K562 (cell line): Measurements from ENCODE around the gene CD48. TPM values are rescaled to one million over a fixed set of nuclear protein-coding genes. Genes with fewer than 3 reads are reported as not detected.
A peak's percentile ranks its signal among the peaks of the same experiment; 100 is the strongest.

Source experiments
- ATAC-seq: fragments of 200-7000 bp; cut with Tn5 transposase; 3 replicates; pipeline ENCODE4 v1.9.1; 2020; ENCODE audit warnings: moderate library complexity
- BruUV-seq: library from RNA; stranded (reverse); fragments of 400-500 nt; replicated peaks from 2 replicates; lab custom pipeline; 2021; lab: Mats Ljungman, UMichigan
- CTCF ChIA-PET: fragments of 300-600 bp; formaldehyde crosslinking; extraction: SDS; loops from one replicate; lab custom pipeline; 2021; ENCODE audit warnings: low intra/inter-chr PET ratio; lab: Yijun Ruan, JAX
- POLR2A ChIA-PET: fragments of 300-600, 350-650 bp; sonication (Branson Sonifier 250); formaldehyde crosslinking; extraction: SDS; loops from one replicate; lab custom pipeline; 2021; ENCODE audit warnings: antibody characterized with exemption, inconsistent platforms; lab: Yijun Ruan, JAX
- DNase-seq, 4 experiments: peaks; one replicate each; pipeline versions ENCODE4 v3.0.0 to v3.0.0-alpha.2; 2011 to 2018; ENCODE audit warnings: low spot score in 3 of 4, mixed read lengths in 3 of 4; ENCODE audit errors: extremely low read depth in 1 of 4
- FAIRE-seq: peaks from 2 replicates; lab custom pipeline; 2011; peaks lifted over from hg19 to GRCh38; lab: Jason Lieb, UNC
- H2AFZ ChIP-seq: 2 replicates; pipeline ENCODE4 v1.6.0; 2011; ENCODE audit warnings: low read depth, low read length, control low read depth, inconsistent platforms
- H3K27ac ChIP-seq: fragments of 200-600 bp; 3 replicates; pipeline ENCODE4 v1.8.0; 2011; ENCODE audit warnings: low read depth, mild to moderate bottlenecking, control low read depth, inconsistent platforms, low read length, moderate library complexity, mixed read lengths; ENCODE audit errors: extremely low read depth
- H3K27me3 ChIP-seq, 2 experiments: fragments of 300-600 bp in 1 of 2; 2 replicates in 1 of 2; 3 replicates in 1 of 2; pipeline versions ENCODE4 v1.6.0 to v1.8.0; 2011; ENCODE audit warnings: inconsistent platforms in 2 of 2, low read length in 2 of 2, mild to moderate bottlenecking in 1 of 2, mixed read lengths in 1 of 2, moderate library complexity in 1 of 2; ENCODE audit not compliant: control insufficient read depth in 2 of 2, insufficient read depth in 2 of 2
- H3K36me3 ChIP-seq: fragments of 300-600 bp; 3 replicates; pipeline ENCODE4 v1.8.0; 2011; ENCODE audit warnings: mild to moderate bottlenecking, low read length, inconsistent platforms; ENCODE audit not compliant: control insufficient read depth, insufficient read depth
- H3K4me1 ChIP-seq, 2 experiments: fragments of 200-600 bp in 1 of 2; replicated peaks in 1 of 2; 2 replicates in 1 of 2; 3 replicates in 1 of 2; pipeline versions ENCODE4 v1.5.1 to v1.8.0; 2011; ENCODE audit warnings: inconsistent platforms in 2 of 2, low read length in 2 of 2, mild to moderate bottlenecking in 1 of 2, mixed read lengths in 1 of 2, moderate library complexity in 1 of 2; ENCODE audit not compliant: control insufficient read depth in 2 of 2, insufficient read depth in 2 of 2
- H3K4me2 ChIP-seq: 2 replicates; pipeline ENCODE4 v1.6.1; 2011; ENCODE audit warnings: low read length, control low read depth, inconsistent platforms, mixed read lengths; ENCODE audit not compliant: insufficient read depth
- H3K4me3 ChIP-seq: fragments of 200-600 bp; sonication (generic), shearing (Covaris generic); 2 replicates; pipeline ENCODE4 v1.5.1; 2016; ENCODE audit warnings: control low read depth, inconsistent platforms
- H3K79me2 ChIP-seq: fragments of 200-600 bp; 3 replicates; pipeline ENCODE4 v1.8.0; 2011; ENCODE audit warnings: low read length, inconsistent platforms; ENCODE audit not compliant: control insufficient read depth, insufficient read depth
- H3K9ac ChIP-seq, 2 experiments: 2 replicates each; pipeline versions ENCODE4 v1.6.0 to v1.6.1; 2011; ENCODE audit warnings: low read depth in 2 of 2, low read length in 2 of 2, control low read depth in 1 of 2, inconsistent platforms in 1 of 2, mild to moderate bottlenecking in 1 of 2, mixed read lengths in 1 of 2; ENCODE audit not compliant: insufficient read depth in 1 of 2
- H3K9me1 ChIP-seq: one replicate; pipeline ENCODE4 v1.6.0; 2011; ENCODE audit warnings: inconsistent platforms, mild to moderate bottlenecking, low read length, moderate library complexity; ENCODE audit not compliant: control insufficient read depth, insufficient read depth
- H3K9me3 ChIP-seq: replicated peaks from 2 replicates; pipeline ENCODE4 v1.5.1; 2011; ENCODE audit warnings: low read depth, low read length, inconsistent platforms; ENCODE audit not compliant: control insufficient read depth, insufficient read depth
- H4K20me1 ChIP-seq: replicated peaks from 2 replicates; pipeline ENCODE4 v1.6.1; 2011; ENCODE audit warnings: low read length, inconsistent platforms, mixed read lengths; ENCODE audit not compliant: control insufficient read depth, insufficient read depth
- ARID3B ChIP-seq: fragments of 250-450 bp; sonication (Bioruptor Pico); IDR thresholded peaks from 2 replicates; pipeline ENCODE4 v1.4.0; 2020; ENCODE audit warnings: borderline replicate concordance
- ATF6 ChIP-seq: sonication (generic); formaldehyde crosslinking; IDR thresholded peaks from 2 replicates; pipeline ENCODE4 v1.4.0; 2020; ENCODE audit warnings: mild to moderate bottlenecking, missing genetic modification reagents
- CEBPZ ChIP-seq: fragments of 150-350 bp; IDR thresholded peaks from 2 replicates; pipeline ENCODE4 v1.6.1; 2014; ENCODE audit warnings: low read depth, mild to moderate bottlenecking, low read length, borderline replicate concordance
- GTF2E2 ChIP-seq: fragments of 200-800 bp; sonication (Bioruptor generic); IDR thresholded peaks from 2 replicates; pipeline ENCODE4 v1.6.1; 2016; ENCODE audit warnings: missing genetic modification characterization, missing compliant biosample characterization
- MCM2 ChIP-seq: fragments of 450-650 bp; IDR thresholded peaks from 2 replicates; pipeline ENCODE4 v1.6.1; 2017; ENCODE audit warnings: low read depth, mild to moderate bottlenecking
- MEF2D ChIP-seq: conservative IDR thresholded peaks from 2 replicates; pipeline ENCODE4 v1.6.1; 2016; ENCODE audit warnings: low read depth, missing genetic modification characterization, missing compliant biosample characterization
- NFE2 ChIP-seq: IDR thresholded peaks from 2 replicates; pipeline ENCODE4 v1.6.1; 2014; ENCODE audit warnings: antibody characterized with exemption, low read depth
- PHF8 ChIP-seq: fragments of 200-600 bp; sonication (generic); IDR thresholded peaks from 2 replicates; pipeline ENCODE4 v1.6.1; 2012; ENCODE audit warnings: mixed run types, mild to moderate bottlenecking, inconsistent platforms, low read length, moderate library complexity, borderline replicate concordance
- ZNF165 ChIP-seq: fragments of 250-450 bp; sonication (Bioruptor Pico); IDR thresholded peaks from 2 replicates; pipeline ENCODE4 v1.4.0; 2020; ENCODE audit warnings: borderline replicate concordance
- ZNF584 ChIP-seq: fragments of 200-800 bp; sonication (Bioruptor generic); IDR thresholded peaks from 2 replicates; pipeline ENCODE4 v1.6.1; 2016; ENCODE audit warnings: low read depth, mild to moderate bottlenecking, missing genetic modification characterization, missing compliant biosample characterization
- WGBS: fragments of 100-300 bp; shearing (Covaris generic); methylation state at CpG from one replicate; pipeline ENCODE4 v1.1.6; 2016; ENCODE audit warnings: low coverage, mixed read lengths; ENCODE audit not compliant: insufficient coverage; ENCODE audit errors: missing lambda C conversion rate; 5-methylcytosine and 5-hydroxymethylcytosine counted together
- in situ Hi-C: fragments of 300-500 bp; cut with MboI; formaldehyde crosslinking; loops from 4 replicates; pipeline ENCODE4 v1.15.0; 2018; ENCODE audit warnings: inconsistent platforms, mixed read lengths
- intact Hi-C: fragments of 100-400 bp; cut with micrococcal nuclease; formaldehyde crosslinking; loops from 2 replicates; pipeline ENCODE4 v1.14.2; 2022
- polyA plus RNA-seq, 8 experiments: library from polyadenylated mRNA; depleted of rRNA in 4 of 8; stranded (reverse) in 5 of 8; unstranded in 3 of 8; fragments of >200 nt; fragmentation: Nextera tagmentation in 2 of 8; fragmentation: Illumina TruSeq in 1 of 8; extraction: Ambion mirVana in 2 of 8; extraction: Trizol in 1 of 8; gene quantifications; 2 replicates each; pipeline versions ENCODE4 v1.2.1 to v1.2.3, GENCODE V29; 2011 to 2014; ENCODE audit warnings: inconsistent platforms in 1 of 8, missing spikeins in 1 of 8
- total RNA-seq, 7 experiments: library from RNA; depleted of rRNA in 6 of 7; stranded (reverse); fragments of >200 nt in 6 of 7; fragmentation: Illumina TruSeq in 2 of 7; extraction: Trizol in 2 of 7; gene quantifications; 2 replicates each; pipeline versions ENCODE4 v1.2.1 to v1.2.3, GENCODE V29; 2011 to 2021; ENCODE audit warnings: low replicate concordance in 1 of 7
- TF ChIP-seq, protein P1 (sequence below): sonication (generic); IDR thresholded peaks from 2 replicates; pipeline ENCODE4 v1.6.1; 2016
- TF ChIP-seq, protein P2 (sequence below), 2 experiments: fragments of 200-800 bp in 1 of 2; sonication (Bioruptor generic) in 1 of 2; sonication (generic) in 1 of 2; formaldehyde crosslinking in 1 of 2; IDR thresholded peaks in 1 of 2; conservative IDR thresholded peaks in 1 of 2; 2 replicates each; pipeline versions ENCODE4 v1.5.0 to v1.6.1; 2016 to 2020; ENCODE audit warnings: missing compliant biosample characterization in 1 of 2, missing genetic modification characterization in 1 of 2, missing genetic modification reagents in 1 of 2

Gene CD48
- total and polyA plus RNA-seq, 9 of the 15 experiments (the other 6 are each of a cell fraction or from before 2014, with no cell fraction given): 0.10 to 0.42 (median 0.29) TPM; not detected in 3

GRCh38 chr1:160743266-160743665 is 31.6 kb upstream of the CD48 start:
- peaks cover 0 to 10% of the 10 kb centered on the region in 2 experiments; a peak in 2 of 5 replicates for H3K4me1 ChIP-seq
- no peak overlapping the region for H3K9ac ChIP-seq
- H4K20me1 ChIP-seq: no peaks in the 10 kb centered on the region
- DNase-seq: peak in 1 of 4 experiments; percentile 16
- intact Hi-C loops (no loop called here), in situ Hi-C loops (no loop called here)
- H3K27me3 ChIP-seq: peaks cover 0 to 8% of the 10 kb centered on the region in 2 experiments; a peak in 3 of 5 replicates
- H3K9me3 ChIP-seq: no peaks in the 10 kb centered on the region
- BruUV-seq: no TSS peak
- H3K36me3 ChIP-seq: no peaks in the 10 kb centered on the region
- WGBS: 0% methylated on average over 3 of the region's 3 CpGs
- H3K4me3 ChIP-seq: no peak overlapping the region
- H3K27ac ChIP-seq: no peak overlapping the region
- H3K9me1 ChIP-seq: no peaks in the 10 kb centered on the region
- no peaks in the 10 kb centered on the region for H3K79me2 ChIP-seq
- POLR2A ChIA-PET: interaction anchor here (0.9 kb wide), 1 partner anchor 25 kb away, joined by 3 read pairs; no protein-coding TSS in a partner anchor
- H3K4me2 ChIP-seq: peak overlapping the region; percentile 3
- ATAC-seq: peak; percentile 61
- FAIRE-seq: no peak
- CTCF ChIA-PET: no interaction called here
- H2AFZ ChIP-seq: no peak overlapping the region
- TF ChIP-seq GTF2E2 (no peak), MEF2D (tag) (no peak), ZNF165 (CRISPR knock-in tag) (no peak), MCM2 (no peak), PHF8 (no peak), ARID3B (CRISPR knock-in tag) (no peak), CEBPZ (no peak), ZNF584 (no peak), NFE2 (no peak), ATF6 (CRISPR knock-in tag) (no peak)
- TF ChIP-seq, protein P1, sequence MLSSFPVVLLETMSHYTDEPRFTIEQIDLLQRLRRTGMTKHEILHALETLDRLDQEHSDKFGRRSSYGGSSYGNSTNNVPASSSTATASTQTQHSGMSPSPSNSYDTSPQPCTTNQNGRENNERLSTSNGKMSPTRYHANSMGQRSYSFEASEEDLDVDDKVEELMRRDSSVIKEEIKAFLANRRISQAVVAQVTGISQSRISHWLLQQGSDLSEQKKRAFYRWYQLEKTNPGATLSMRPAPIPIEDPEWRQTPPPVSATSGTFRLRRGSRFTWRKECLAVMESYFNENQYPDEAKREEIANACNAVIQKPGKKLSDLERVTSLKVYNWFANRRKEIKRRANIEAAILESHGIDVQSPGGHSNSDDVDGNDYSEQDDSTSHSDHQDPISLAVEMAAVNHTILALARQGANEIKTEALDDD: no peak
- TF ChIP-seq, protein P2, sequence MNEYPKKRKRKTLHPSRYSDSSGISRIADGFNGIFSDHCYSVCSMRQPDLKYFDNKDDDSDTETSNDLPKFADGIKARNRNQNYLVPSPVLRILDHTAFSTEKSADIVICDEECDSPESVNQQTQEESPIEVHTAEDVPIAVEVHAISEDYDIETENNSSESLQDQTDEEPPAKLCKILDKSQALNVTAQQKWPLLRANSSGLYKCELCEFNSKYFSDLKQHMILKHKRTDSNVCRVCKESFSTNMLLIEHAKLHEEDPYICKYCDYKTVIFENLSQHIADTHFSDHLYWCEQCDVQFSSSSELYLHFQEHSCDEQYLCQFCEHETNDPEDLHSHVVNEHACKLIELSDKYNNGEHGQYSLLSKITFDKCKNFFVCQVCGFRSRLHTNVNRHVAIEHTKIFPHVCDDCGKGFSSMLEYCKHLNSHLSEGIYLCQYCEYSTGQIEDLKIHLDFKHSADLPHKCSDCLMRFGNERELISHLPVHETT (CRISPR knock-in tag; conservative IDR thresholded peaks at IDR 0.05 in 1 of 2, IDR thresholded peaks at IDR 0.05 in 1 of 2): 0 out of 4 replicates have a peak, but pooled peaks of 1 of the 2 experiments have one; percentile 14
